Activated CD4-positive, alpha-beta T cell treated with anti-CD3 and anti-CD28 coated beads, Interleukin-2, Interleukin-6, amounts not matched to agents 100 ng/mL and 50 ng/mL, durations not matched to agents 16 hours and 8 hours (primary cell): Measurements from ENCODE around the gene COX14.
"Not testable (repeated sequence)": the region's sequence is repeated elsewhere in the genome, so short reads cannot be mapped to it uniquely, and the experiment has no call there.

Source experiments
- DNase-seq: peaks from one replicate; pipeline ENCODE4 v3.0.0-alpha.2; 2020

Gene COX14

GRCh38 chr12:50110127-50110761 is 1.8 kb upstream of the COX14 start:
- DNase-seq = no peak

- DNase-seq = no peak
Observed at GRCh38 chr12:50110762-50111351, 1.2 kb upstream of the COX14 start.

GRCh38 chr12:50111395-50111692 is 692 bp upstream of the COX14 start:
- DNase-seq = no peak

GRCh38 chr12:50112456-50113218 is 601 bp downstream of the COX14 start:
- no peak for DNase-seq

GRCh38 chr12:50117057-50117622 is 5.1 kb downstream of the COX14 start:
- DNase-seq = no peak

- no peak for DNase-seq
Observed at GRCh38 chr12:50119387-50119786, 7.4 kb downstream of the COX14 start.

- DNase-seq = no peak
Observed at GRCh38 chr12:50120521-50120920, 8.5 kb downstream of the COX14 start.

GRCh38 chr12:50120953-50121352 is 8.9 kb downstream of the COX14 start:
- no peak for DNase-seq

GRCh38 chr12:50121641-50122040 is 9.6 kb downstream of the COX14 start:
- DNase-seq = no peak

GRCh38 chr12:50123203-50123602 is 11.2 kb downstream of the COX14 start:
- no peak for DNase-seq

- DNase-seq = no peak
Observed at GRCh38 chr12:50127546-50127945, 15.5 kb downstream of the COX14 start.

- DNase-seq = no peak
Observed at GRCh38 chr12:50129290-50129689, 17.3 kb downstream of the COX14 start.

- DNase-seq = peak; percentile 70
Observed at GRCh38 chr12:50132505-50133135, 20.6 kb downstream of the COX14 start.

- DNase-seq = no peak
Observed at GRCh38 chr12:50142993-50143392, 31.0 kb downstream of the COX14 start.

GRCh38 chr12:50145439-50145838 is 33.4 kb downstream of the COX14 start:
- no peak for DNase-seq

- DNase-seq = no peak
Observed at GRCh38 chr12:50147281-50147680, 35.2 kb downstream of the COX14 start.

GRCh38 chr12:50148011-50148410 is 36.0 kb downstream of the COX14 start:
- DNase-seq = not testable (repeated sequence)

GRCh38 chr12:50149311-50149710 is 37.3 kb downstream of the COX14 start:
- peak; percentile 43 for DNase-seq

- DNase-seq = no peak
Observed at GRCh38 chr12:50151047-50151687, 39.1 kb downstream of the COX14 start.

- not testable (repeated sequence) for DNase-seq
Observed at GRCh38 chr12:50154947-50155346, 42.9 kb downstream of the COX14 start.

- no peak for DNase-seq
Observed at GRCh38 chr12:50156641-50157040, 44.6 kb downstream of the COX14 start.

- peak; percentile 20 for DNase-seq
Observed at GRCh38 chr12:50157259-50157658, 45.2 kb downstream of the COX14 start.

- DNase-seq = no peak
Observed at GRCh38 chr12:50160643-50161042, 48.6 kb downstream of the COX14 start.
